Activated CD4-positive, alpha-beta memory T cell treated with anti-CD3 and anti-CD28 coated beads, Interleukin-2, amount 10 ng/mL, durations not matched to agents 7 days and 5 days (primary cell): ENCODE results near the gene TNFAIP8L3. TPM values are rescaled to one million over a fixed set of nuclear protein-coding genes. Genes with fewer than 3 reads are reported as not detected.
"Not testable (repeated sequence)": the region's sequence is repeated elsewhere in the genome, so short reads cannot be mapped to it uniquely, and the experiment has no call there.

Experiments used
- CTCF ChIA-PET: fragments of 350-600 bp; sonication (Branson Sonifier 250); formaldehyde crosslinking; loops from one replicate; lab custom pipeline; 2021; ENCODE audit warnings: antibody characterized with exemption, inconsistent platforms; lab: Charles Lee
- POLR2A ChIA-PET: fragments of 350-600 bp; sonication (Branson Sonifier 250); formaldehyde crosslinking; loops from one replicate; lab custom pipeline; 2021; ENCODE audit warnings: antibody characterized with exemption; lab: Charles Lee
- DNase-seq: peaks from one replicate; pipeline ENCODE4 v3.0.0-alpha.2; 2020
- H3K27ac Mint-ChIP-seq: one replicate; pipeline ENCODE4 v1.8.0; 2021; ENCODE audit warnings: mild to moderate bottlenecking, mixed read lengths
- H3K27me3 Mint-ChIP-seq: one replicate; pipeline ENCODE4 v1.8.0; 2021; ENCODE audit warnings: mixed read lengths
- H3K36me3 Mint-ChIP-seq: one replicate; pipeline ENCODE4 v1.8.0; 2021; ENCODE audit warnings: low read depth, mixed read lengths
- H3K4me1 Mint-ChIP-seq: one replicate; pipeline ENCODE4 v1.8.0; 2021; ENCODE audit warnings: mixed read lengths
- H3K4me3 Mint-ChIP-seq: one replicate; pipeline ENCODE4 v1.8.0; 2021; ENCODE audit warnings: mild to moderate bottlenecking, mixed read lengths
- H3K9me3 Mint-ChIP-seq: one replicate; pipeline ENCODE4 v1.8.0; 2021; ENCODE audit warnings: mixed read lengths
- total RNA-seq, 2 experiments: library from RNA; stranded (reverse); gene quantifications; one replicate each; pipeline ENCODE4 v1.2.3, GENCODE V29; 2021

Gene TNFAIP8L3
- total RNA-seq = under 1 TPM in 1 of 2 experiments, not detected in 1; 0.13 TPM

- Mint-ChIP-seq H3K27me3 (peaks cover 85% of the 10 kb centered on the region), H3K4me1 (peaks cover 7% of the 10 kb centered on the region), H3K36me3 (no peaks in the 10 kb centered on the region), H3K9me3 (no peaks in the 10 kb centered on the region), H3K4me3 (peak within 1 kb of the TSS; percentile 17), H3K27ac (no peak within 1 kb of the TSS)
- ChIA-PET POLR2A (no interaction called here), CTCF (no interaction called here)
- no peak for DNase-seq
These were observed at the start of gene TNFAIP8L3 for GRCh38 chr15:51094606-51095569. TSS of gene TNFAIP8L3 (minus strand) at chr15:51094906. CDS start at chr15:51094595, 311 bp downstream.

DNA sequence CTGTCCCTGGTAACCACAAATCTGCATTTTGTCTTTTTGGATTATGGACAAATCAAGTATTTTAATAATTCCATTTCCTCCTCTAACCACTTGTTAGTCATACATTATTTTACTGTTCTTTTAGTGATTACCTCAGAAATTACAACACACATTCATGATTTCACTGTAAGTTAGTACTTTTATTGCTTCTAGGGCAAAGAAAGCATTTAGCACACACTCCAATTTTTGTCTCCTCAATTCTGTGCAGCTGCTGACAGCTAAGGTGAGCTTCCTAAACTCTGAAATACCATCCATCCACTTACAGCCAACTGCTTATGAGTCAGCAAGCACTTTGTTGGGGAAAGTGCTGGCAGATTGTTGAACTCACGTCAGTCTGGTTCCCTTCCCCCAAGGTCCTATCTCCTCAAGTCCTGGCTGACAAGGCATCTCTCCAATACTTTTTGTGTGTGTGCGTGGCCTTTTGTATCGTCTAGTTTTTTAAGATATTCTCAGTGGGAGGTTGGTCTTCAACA is 49.4 kb upstream of the TNFAIP8L3 start:
- Mint-ChIP-seq H3K36me3 (no peaks in the 10 kb centered on the region), H3K4me3 (no peak overlapping the region), H3K27me3 (peaks cover 21% of the 10 kb centered on the region), H3K9me3 (no peaks in the 10 kb centered on the region), H3K27ac (no peak overlapping the region), H3K4me1 (no peaks in the 10 kb centered on the region)
- no peak for DNase-seq
- ChIA-PET POLR2A (no interaction called here), CTCF (interaction anchor here (1.1 kb wide), 1 partner anchor 19 kb away, joined by 3 read pairs; no protein-coding TSS in a partner anchor)

DNA sequence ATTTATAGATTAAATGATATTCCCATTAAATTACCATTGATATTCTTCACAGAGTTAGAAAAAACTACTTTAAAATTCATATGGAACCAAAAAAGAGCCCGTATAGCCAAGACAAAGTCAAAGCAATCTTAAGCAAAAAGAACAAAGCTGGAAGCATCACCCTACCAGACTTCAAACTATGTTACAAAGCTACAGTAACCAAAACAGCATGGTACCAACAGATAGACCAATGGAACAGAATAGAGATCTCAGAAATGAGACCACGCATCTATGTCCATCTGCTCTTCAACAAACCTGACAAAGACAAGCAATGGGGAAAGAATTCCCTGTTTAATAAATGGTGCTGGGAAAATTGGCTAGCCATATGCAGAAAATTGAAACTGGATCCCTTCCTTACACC is 45.6 kb upstream of the TNFAIP8L3 start:
- POLR2A ChIA-PET, CTCF ChIA-PET, H3K4me1 Mint-ChIP-seq: not testable (repeated sequence)

GRCh38 chr15:51139091-51139490 is 44.4 kb upstream of the TNFAIP8L3 start:
- H3K36me3 Mint-ChIP-seq = no peaks in the 10 kb centered on the region
- no peak overlapping the region for H3K27ac Mint-ChIP-seq
- no peak for DNase-seq
- peaks cover 19% of the 10 kb centered on the region for H3K27me3 Mint-ChIP-seq
- H3K4me1 Mint-ChIP-seq = no peaks in the 10 kb centered on the region
- CTCF ChIA-PET = no interaction called here
- H3K4me3 Mint-ChIP-seq = no peak overlapping the region
- no peaks in the 10 kb centered on the region for H3K9me3 Mint-ChIP-seq
- POLR2A ChIA-PET = no interaction called here

More for the DNA sequence above, 45.6 kb upstream of the TNFAIP8L3 start:
- H3K27me3 Mint-ChIP-seq = peaks cover 19% of the 10 kb centered on the region
- H3K9me3 Mint-ChIP-seq, H3K4me3 Mint-ChIP-seq, DNase-seq, H3K36me3 Mint-ChIP-seq, H3K27ac Mint-ChIP-seq: not testable (repeated sequence)

- CTCF ChIA-PET = no interaction called here
These were observed 43.2 kb upstream of the TNFAIP8L3 start for GRCh38 chr15:51137880-51138430.

DNA sequence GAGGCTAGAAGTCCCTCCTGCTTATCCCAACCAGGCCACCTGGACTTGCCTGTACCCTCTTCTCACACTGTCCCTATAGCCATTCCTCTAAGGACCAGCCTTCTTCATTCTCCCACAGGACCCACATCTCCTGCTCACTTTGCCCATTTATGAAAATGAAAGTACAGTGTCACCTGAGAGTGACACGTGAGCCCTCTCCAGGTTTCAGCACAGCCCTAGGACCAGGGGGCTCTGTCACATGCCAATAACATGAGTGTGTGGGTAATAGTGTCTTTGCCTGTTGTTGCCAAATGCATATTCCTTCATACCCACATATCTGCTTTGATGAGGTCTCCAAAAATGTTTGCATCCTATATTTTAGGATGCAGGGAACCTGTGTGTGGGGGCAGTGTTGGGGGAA is 42.3 kb upstream of the TNFAIP8L3 start:
- POLR2A ChIA-PET = no interaction called here
- CTCF ChIA-PET = no interaction called here
- Mint-ChIP-seq H3K4me3 (no peak overlapping the region), H3K9me3 (no peaks in the 10 kb centered on the region), H3K27ac (no peak overlapping the region), H3K36me3 (no peaks in the 10 kb centered on the region), H3K4me1 (no peaks in the 10 kb centered on the region), H3K27me3 (peaks cover 21% of the 10 kb centered on the region)
- no peak for DNase-seq

More at GRCh38 chr15:51137880-51138430, 43.2 kb upstream of the TNFAIP8L3 start:
- POLR2A ChIA-PET = no interaction called here
- Mint-ChIP-seq H3K27me3 (peaks cover 24% of the 10 kb centered on the region), H3K4me3 (no peak overlapping the region), H3K27ac (no peak overlapping the region), H3K9me3 (no peaks in the 10 kb centered on the region), H3K4me1 (no peaks in the 10 kb centered on the region), H3K36me3 (no peaks in the 10 kb centered on the region)
- no peak for DNase-seq

GRCh38 chr15:51135276-51135675 is 40.6 kb upstream of the TNFAIP8L3 start:
- Mint-ChIP-seq H3K36me3 (no peaks in the 10 kb centered on the region), H3K27me3 (peaks cover 11% of the 10 kb centered on the region), H3K4me3 (no peak overlapping the region), H3K9me3 (no peaks in the 10 kb centered on the region), H3K4me1 (no peaks in the 10 kb centered on the region), H3K27ac (no peak overlapping the region)
- ChIA-PET POLR2A (no interaction called here), CTCF (interaction anchor here (1.0 kb wide), 1 partner anchor 28 kb away, joined by 3 read pairs; no protein-coding TSS in a partner anchor)
- DNase-seq = no peak

DNA sequence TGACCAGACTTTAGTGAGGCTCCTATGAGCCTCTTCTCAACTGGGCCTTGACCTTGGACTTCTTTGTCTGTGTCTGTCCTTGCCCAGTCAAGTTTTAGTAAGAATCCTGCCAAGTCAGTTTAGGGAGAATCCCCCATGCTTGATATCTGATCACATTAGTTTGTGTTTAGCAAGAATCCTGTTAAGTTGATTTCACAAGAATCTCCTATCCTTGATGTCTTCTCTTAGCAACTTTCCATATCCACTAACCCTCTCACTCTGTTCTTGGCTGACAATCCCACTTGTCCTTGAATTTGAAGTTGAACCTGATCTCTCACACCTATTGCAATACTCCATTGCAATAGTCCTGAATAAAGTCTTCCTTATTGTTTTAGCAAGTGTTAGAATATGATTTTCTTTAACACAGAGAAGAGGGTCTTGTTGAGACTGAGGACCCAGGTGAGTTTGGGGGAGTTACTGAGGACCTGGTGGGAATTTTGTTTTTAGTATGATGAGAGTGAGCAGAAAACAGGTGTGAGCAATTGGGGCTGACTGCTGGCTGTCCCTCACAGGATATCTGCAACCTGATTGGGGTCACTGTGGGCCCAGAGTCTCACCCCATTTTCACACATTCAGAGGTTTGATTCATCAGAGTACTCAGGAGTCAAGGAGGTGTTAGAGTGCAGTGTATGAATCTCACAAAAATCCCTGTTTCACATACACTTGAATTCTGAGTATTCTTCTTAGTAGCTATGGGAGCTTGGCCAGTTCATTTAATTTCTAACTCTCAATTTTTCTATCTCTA is 39.9 kb upstream of the TNFAIP8L3 start:
- ChIA-PET CTCF (interaction anchor here (1.0 kb wide), 1 partner anchor 29 kb away, joined by 3 read pairs; no protein-coding TSS in a partner anchor), POLR2A (no interaction called here)
- Mint-ChIP-seq H3K9me3 (no peaks in the 10 kb centered on the region), H3K4me3 (no peak overlapping the region), H3K27ac (no peak overlapping the region), H3K36me3 (no peaks in the 10 kb centered on the region), H3K4me1 (no peaks in the 10 kb centered on the region), H3K27me3 (peaks cover 9% of the 10 kb centered on the region)
- DNase-seq = no peak

- no peaks in the 10 kb centered on the region for H3K4me1 Mint-ChIP-seq
- no peak overlapping the region for H3K4me3 Mint-ChIP-seq
- H3K36me3 Mint-ChIP-seq = no peaks in the 10 kb centered on the region
- no peak overlapping the region for H3K27ac Mint-ChIP-seq
- ChIA-PET POLR2A (no interaction called here), CTCF (interaction anchor here (0.6 to 0.9 kb wide), 4 partner anchors 12 to 769 kb away, joined by 3 to 6 read pairs (median 3); no protein-coding TSS in a partner anchor)
- DNase-seq = no peak
- no peaks in the 10 kb centered on the region for H3K9me3 Mint-ChIP-seq
- peaks cover 6% of the 10 kb centered on the region for H3K27me3 Mint-ChIP-seq
These were observed 38.5 kb upstream of the TNFAIP8L3 start for GRCh38 chr15:51133140-51133765.

- Mint-ChIP-seq H3K4me1 (no peaks in the 10 kb centered on the region), H3K27me3 (peaks cover 7% of the 10 kb centered on the region), H3K9me3 (no peaks in the 10 kb centered on the region), H3K27ac (no peak overlapping the region), H3K36me3 (no peaks in the 10 kb centered on the region), H3K4me3 (no peak overlapping the region)
- POLR2A ChIA-PET = interaction anchor here (1.4 kb wide), 1 partner anchor 9 kb away, joined by 3 read pairs; no protein-coding TSS in a partner anchor
- no peak for DNase-seq
- CTCF ChIA-PET = interaction anchor here (0.6 to 1.7 kb wide), 5 partner anchors 13 to 768 kb away, joined by 3 to 6 read pairs (median 3); no protein-coding TSS in a partner anchor
These were observed 37.9 kb upstream of the TNFAIP8L3 start for GRCh38 chr15:51132384-51133139.

DNA sequence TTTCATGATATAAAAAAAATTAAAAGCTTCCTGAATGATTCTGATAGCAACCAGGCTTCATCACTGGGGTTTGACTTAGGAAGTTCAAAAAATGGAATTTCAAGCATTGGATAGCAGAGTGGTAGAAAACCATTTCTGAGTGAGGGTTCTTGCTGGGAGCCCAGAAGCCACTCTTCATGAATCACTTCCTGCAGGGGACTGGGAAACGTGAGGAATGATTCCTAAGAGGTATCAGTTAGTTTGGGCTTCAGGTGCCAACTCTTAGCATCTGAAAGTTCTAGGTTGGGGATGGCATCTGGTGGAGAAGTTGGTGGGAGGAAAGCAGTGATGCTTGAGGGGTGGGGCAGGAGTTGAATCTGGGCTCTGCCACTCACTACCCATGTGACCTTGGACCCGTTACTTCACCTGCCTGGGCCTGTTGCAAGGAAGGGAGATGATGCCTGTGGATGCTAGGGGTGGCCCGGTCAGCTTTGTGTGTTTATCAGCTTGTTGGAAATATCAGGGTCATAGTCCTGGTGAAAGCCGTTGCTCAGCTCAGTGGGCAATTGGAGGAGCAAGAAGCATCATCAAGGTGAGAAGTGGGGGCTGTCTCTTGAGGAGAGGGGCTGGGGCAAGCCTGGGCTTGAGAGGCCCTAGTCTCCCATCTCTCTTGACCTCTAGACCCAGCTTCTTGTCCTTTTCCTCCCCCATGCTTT is 37.0 kb upstream of the TNFAIP8L3 start:
- Mint-ChIP-seq H3K27me3 (peaks cover 11% of the 10 kb centered on the region), H3K27ac (no peak overlapping the region), H3K4me3 (no peak overlapping the region), H3K36me3 (no peaks in the 10 kb centered on the region), H3K9me3 (no peaks in the 10 kb centered on the region), H3K4me1 (peaks cover 2% of the 10 kb centered on the region)
- no peak for DNase-seq
- ChIA-PET CTCF (interaction anchor here (1.7 kb wide), 1 partner anchor 31 kb away, joined by 6 read pairs; no protein-coding TSS in a partner anchor), POLR2A (interaction anchor here (1.4 kb wide), 1 partner anchor 10 kb away, joined by 3 read pairs; no protein-coding TSS in a partner anchor)
